ENCODE measurements around the gene MSTN.

DNA sequence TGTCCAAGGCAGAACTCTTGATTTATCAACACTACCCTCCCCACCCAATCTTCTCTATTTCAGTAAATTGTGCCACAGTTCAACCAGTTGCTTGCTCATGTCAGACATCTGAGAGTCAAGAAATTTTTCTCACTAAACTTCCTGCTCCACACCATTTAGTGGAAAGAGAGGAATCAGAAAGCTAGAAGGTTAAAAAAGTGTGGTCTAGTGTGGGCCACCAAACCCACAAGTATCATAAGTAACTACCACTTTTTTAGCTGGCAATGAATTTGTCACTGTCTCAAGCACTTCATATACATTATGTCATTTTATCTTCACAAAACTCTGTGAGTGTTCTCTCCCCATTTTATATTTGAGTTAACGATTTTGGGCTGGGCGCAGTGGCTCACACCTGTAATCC is 16.6 kb upstream of the MSTN start:
- TF ChIP-seq POLR2A (IDR thresholded peaks at IDR 0.05), result no peak
- TF ChIP-seq, protein P1, sequence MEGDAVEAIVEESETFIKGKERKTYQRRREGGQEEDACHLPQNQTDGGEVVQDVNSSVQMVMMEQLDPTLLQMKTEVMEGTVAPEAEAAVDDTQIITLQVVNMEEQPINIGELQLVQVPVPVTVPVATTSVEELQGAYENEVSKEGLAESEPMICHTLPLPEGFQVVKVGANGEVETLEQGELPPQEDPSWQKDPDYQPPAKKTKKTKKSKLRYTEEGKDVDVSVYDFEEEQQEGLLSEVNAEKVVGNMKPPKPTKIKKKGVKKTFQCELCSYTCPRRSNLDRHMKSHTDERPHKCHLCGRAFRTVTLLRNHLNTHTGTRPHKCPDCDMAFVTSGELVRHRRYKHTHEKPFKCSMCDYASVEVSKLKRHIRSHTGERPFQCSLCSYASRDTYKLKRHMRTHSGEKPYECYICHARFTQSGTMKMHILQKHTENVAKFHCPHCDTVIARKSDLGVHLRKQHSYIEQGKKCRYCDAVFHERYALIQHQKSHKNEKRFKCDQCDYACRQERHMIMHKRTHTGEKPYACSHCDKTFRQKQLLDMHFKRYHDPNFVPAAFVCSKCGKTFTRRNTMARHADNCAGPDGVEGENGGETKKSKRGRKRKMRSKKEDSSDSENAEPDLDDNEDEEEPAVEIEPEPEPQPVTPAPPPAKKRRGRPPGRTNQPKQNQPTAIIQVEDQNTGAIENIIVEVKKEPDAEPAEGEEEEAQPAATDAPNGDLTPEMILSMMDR (IDR thresholded peaks at IDR 0.05), result no peak
